Gastroesophageal sphincter (tissue), 4 donors: Measurements from ENCODE around the gene INPP5A. TPM values are rescaled to one million over a fixed set of nuclear protein-coding genes. Genes with fewer than 3 reads are reported as not detected.
"Not testable (repeated sequence)": the region's sequence is repeated elsewhere in the genome, so short reads cannot be mapped to it uniquely, and the experiment has no call there.

Source experiments
- ATAC-seq: fragments of 150-250 bp; one replicate; pipeline ENCODE4 v1.9.1; 2016; ENCODE audit warnings: mild to moderate bottlenecking, moderate library complexity
- H3K27ac ChIP-seq, 4 donors: fragments of 200-600 bp; sonication (generic) in 3 of 4; 1 replicate in 3 of 4; 2 replicates in 1 of 4; pipeline ENCODE4 v1.5.1; 2016 to 2019
- H3K27me3 ChIP-seq: fragments of 200-600 bp; sonication (generic); one replicate; pipeline ENCODE4 v1.5.1; 2019
- H3K36me3 ChIP-seq, 2 donors: fragments of 200-600 bp; sonication (generic); one replicate each; pipeline ENCODE4 v1.5.1; 2019; ENCODE audit warnings: control low read depth in 1 of 2
- H3K4me1 ChIP-seq, 3 donors: fragments of 200-600 bp; sonication (generic); 1 replicate in 2 of 3; 2 replicates in 1 of 3; pipeline ENCODE4 v1.5.1; 2016 to 2019; ENCODE audit warnings: control low read depth in 2 of 3
- H3K4me3 ChIP-seq, 2 donors: fragments of 200-600 bp; sonication (generic); one replicate each; pipeline ENCODE4 v1.5.1; 2019; ENCODE audit warnings: mild to moderate bottlenecking in 1 of 2, moderate library complexity in 1 of 2
- H3K9me3 ChIP-seq, 3 donors: fragments of 200-600 bp; sonication (generic); one replicate each; pipeline ENCODE4 v1.5.1; 2017 to 2019; ENCODE audit warnings: control low read depth in 2 of 3
- CTCF ChIP-seq, 4 experiments: fragments of 200-600 bp in 2 of 4; fragments of 450-650 bp in 2 of 4; sonication (generic) in 1 of 4; IDR thresholded peaks; one replicate each; pipeline ENCODE4 v1.5.1; 2017 to 2019; ENCODE audit warnings: antibody characterized with exemption in 4 of 4, mild to moderate bottlenecking in 2 of 4, moderate library complexity in 2 of 4
- EP300 ChIP-seq: sonication (generic); formaldehyde crosslinking; IDR thresholded peaks from one replicate; pipeline ENCODE4 v1.6.1; 2017; ENCODE audit warnings: antibody characterized with exemption, mild to moderate bottlenecking
- POLR2A ChIP-seq, 2 donors: fragments of 450-650 bp; IDR thresholded peaks; one replicate each; pipeline ENCODE4 v1.6.1; 2017; ENCODE audit warnings: antibody characterized with exemption in 2 of 2, mild to moderate bottlenecking in 2 of 2, moderate library complexity in 1 of 2
- POLR2AphosphoS5 ChIP-seq: sonication (generic); formaldehyde crosslinking; IDR thresholded peaks from one replicate; pipeline ENCODE4 v1.6.1; 2017; ENCODE audit warnings: antibody characterized with exemption
- WGBS, 2 donors: methylation state at CpG; one replicate each; pipeline ENCODE4 v1.1.5; 2018; ENCODE audit warnings: low coverage in 1 of 2; 5-methylcytosine and 5-hydroxymethylcytosine counted together
- total RNA-seq, 4 donors: library from RNA; depleted of rRNA; stranded (reverse); fragments of >200 nt; gene quantifications; one replicate each; pipeline ENCODE4 v1.1.0, GENCODE V29; 2016

Gene INPP5A
- total RNA-seq, 4 donors from 2014 or later, result 111 to 288 (median 215) TPM

- no peaks in the 10 kb centered on the region for H3K36me3 ChIP-seq
- H3K27ac ChIP-seq, result no peak overlapping the region
- 58% methylated on average over 5 of the region's 16 CpGs; no CpG with 5 or more reads in 1 of the 2 donors for WGBS, 2 donors
- H3K4me1 ChIP-seq, result no peaks in the 10 kb centered on the region
- ATAC-seq, result no peak
- H3K27me3 ChIP-seq, result peaks cover 93% of the 10 kb centered on the region
- H3K9me3 ChIP-seq, result peaks cover 0 to 4% (median 0%) of the 10 kb centered on the region in 3 donors
- H3K4me3 ChIP-seq, result no peak overlapping the region
- no peak for TF ChIP-seq POLR2AphosphoS5
- no peak for TF ChIP-seq EP300
- TF ChIP-seq POLR2A (IDR thresholded peaks at IDR 0.05), result no peak
- TF ChIP-seq CTCF (IDR thresholded peaks at IDR 0.05), result no peak
Observed at GRCh38 chr10:132814469-132814856, 276.9 kb downstream of the INPP5A start.

- no peak overlapping the region for H3K27ac ChIP-seq
- H3K27me3 ChIP-seq, result peaks cover 87% of the 10 kb centered on the region
- no peak overlapping the region for H3K4me3 ChIP-seq
- TF ChIP-seq POLR2A (IDR thresholded peaks at IDR 0.05) (no peak), EP300 (no peak), POLR2AphosphoS5 (no peak), CTCF (IDR thresholded peaks at IDR 0.05) (no peak)
- 59 to 63% methylated on average over 2 to 6 of the region's 18 CpGs for WGBS, 2 donors
- ATAC-seq, result no peak
- no peaks in the 10 kb centered on the region for H3K36me3 ChIP-seq
- no peaks in the 10 kb centered on the region for H3K4me1 ChIP-seq
- H3K9me3 ChIP-seq, result peaks cover 0 to 6% (median 0%) of the 10 kb centered on the region in 3 donors
Observed at GRCh38 chr10:132815168-132815857, 277.7 kb downstream of the INPP5A start.

GRCh38 chr10:132816718-132817117, 279.1 kb downstream of the INPP5A start:
- 78 to 83% methylated on average over 12 of the region's 12 CpGs for WGBS, 2 donors
- H3K4me1 ChIP-seq, result no peaks in the 10 kb centered on the region
- peaks cover 0 to 6% (median 0%) of the 10 kb centered on the region in 3 donors for H3K9me3 ChIP-seq
- no peaks in the 10 kb centered on the region for H3K36me3 ChIP-seq
- no peak for ATAC-seq
- H3K27ac ChIP-seq, result no peak overlapping the region
- TF ChIP-seq POLR2A (IDR thresholded peaks at IDR 0.05) (no peak), EP300 (no peak), POLR2AphosphoS5 (no peak), CTCF (IDR thresholded peaks at IDR 0.05) (no peak)
- H3K4me3 ChIP-seq, result no peak overlapping the region
- peaks cover 76% of the 10 kb centered on the region for H3K27me3 ChIP-seq

- H3K4me3 ChIP-seq, result no peak overlapping the region
- H3K4me1 ChIP-seq, result no peaks in the 10 kb centered on the region
- no peaks in the 10 kb centered on the region for H3K36me3 ChIP-seq
- peaks cover 66% of the 10 kb centered on the region for H3K27me3 ChIP-seq
- TF ChIP-seq EP300 (no peak), CTCF (IDR thresholded peaks at IDR 0.05) (no peak), POLR2A (IDR thresholded peaks at IDR 0.05) (no peak), POLR2AphosphoS5 (no peak)
- 33 to 100% methylated on average over 1 to 2 of the region's 29 CpGs for WGBS, 2 donors
- ATAC-seq, result no peak
- no peak overlapping the region for H3K27ac ChIP-seq
- peaks cover 0 to 6% (median 0%) of the 10 kb centered on the region in 3 donors for H3K9me3 ChIP-seq
Observed at GRCh38 chr10:132817701-132818211, 280.2 kb downstream of the INPP5A start.

GRCh38 chr10:132820056-132820455, 282.5 kb downstream of the INPP5A start:
- H3K27ac ChIP-seq, result no peak overlapping the region
- peaks cover 44% of the 10 kb centered on the region for H3K27me3 ChIP-seq
- H3K36me3 ChIP-seq, result no peaks in the 10 kb centered on the region
- 93 to 94% methylated on average over 4 to 12 of the region's 13 CpGs for whole genome bisulfite sequencing, 2 donors
- no peaks in the 10 kb centered on the region for H3K4me1 ChIP-seq
- ATAC-seq, result no peak
- no peak for TF ChIP-seq POLR2A (IDR thresholded peaks at IDR 0.05)
- no peak for TF ChIP-seq EP300
- TF ChIP-seq POLR2AphosphoS5, result no peak
- TF ChIP-seq CTCF (IDR thresholded peaks at IDR 0.05), result no peak
- peaks cover 0 to 6% (median 0%) of the 10 kb centered on the region in 3 donors for H3K9me3 ChIP-seq
- no peak overlapping the region for H3K4me3 ChIP-seq

GRCh38 chr10:132825783-132826523, 288.4 kb downstream of the INPP5A start:
- not testable (repeated sequence) for H3K27me3 ChIP-seq, ATAC-seq
- 92 to 100% methylated on average over 5 to 10 of the region's 34 CpGs for WGBS, 2 donors

More at GRCh38 chr10:132825783-132826523, 288.4 kb downstream of the INPP5A start:
- not testable (repeated sequence) for H3K36me3 ChIP-seq, H3K4me3 ChIP-seq, H3K27ac ChIP-seq, H3K4me1 ChIP-seq, H3K9me3 ChIP-seq
